HG03159 (cell line): ENCODE data around the gene STAU1.
"Not testable (repeated sequence)": the region's sequence is repeated elsewhere in the genome, so short reads cannot be mapped to it uniquely, and the experiment has no call there.

Experiments used
- ATAC-seq: cut with Tn5 transposase; IDR thresholded peaks from one replicate; pipeline ENCODE4 v1.9.1; 2021; ENCODE audit warnings: mild to moderate bottlenecking, moderate library complexity; ENCODE audit not compliant: unreplicated experiment

Gene STAU1

DNA sequence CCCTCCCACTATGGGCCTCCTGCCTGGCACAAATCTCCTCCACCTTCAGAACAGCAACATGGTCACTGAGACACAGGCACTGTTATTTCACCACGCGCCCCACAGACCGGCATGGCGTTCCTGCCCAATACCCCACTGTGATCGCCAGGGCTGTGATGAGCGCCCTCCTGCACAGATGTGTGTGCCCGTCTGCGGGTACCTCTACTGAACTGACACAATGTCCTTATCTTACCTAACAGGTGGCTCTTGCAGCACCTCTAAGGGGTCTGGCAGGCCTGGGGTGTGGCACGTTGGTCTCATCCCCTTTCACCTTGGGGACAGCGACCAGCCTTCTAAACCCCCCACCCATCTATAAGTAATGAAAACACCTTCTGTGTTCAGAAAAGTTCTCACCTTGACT is 64.2 kb downstream of the STAU1 start:
- no peak for ATAC-seq

- no peak for ATAC-seq
Observed at GRCh38 chr20:49122920-49123319, 65.2 kb downstream of the STAU1 start.

DNA sequence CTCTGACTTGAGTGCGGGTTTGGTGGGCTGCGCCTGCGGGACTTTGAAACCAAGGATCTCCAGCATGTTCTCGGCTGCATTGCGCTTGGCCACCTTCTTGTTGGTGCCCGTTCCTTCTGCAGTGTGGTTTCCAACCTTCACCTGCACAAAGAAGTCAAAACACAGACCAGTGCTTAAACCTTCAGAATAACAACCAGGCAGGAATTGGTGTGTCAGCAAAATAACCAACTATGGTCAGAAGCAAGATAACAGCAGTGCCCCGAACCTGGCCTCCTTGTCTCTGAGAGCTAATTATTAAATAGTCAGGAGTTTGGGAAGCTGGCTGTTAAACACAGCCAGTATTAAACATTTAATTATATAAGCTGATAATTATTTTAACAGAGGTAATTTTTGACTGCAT is 68.1 kb downstream of the STAU1 start:
- no peak for ATAC-seq

GRCh38 chr20:49118307-49118706 is 69.8 kb downstream of the STAU1 start:
- ATAC-seq, result no peak

GRCh38 chr20:49115564-49115963 is 72.6 kb downstream of the STAU1 start:
- no peak for ATAC-seq

DNA sequence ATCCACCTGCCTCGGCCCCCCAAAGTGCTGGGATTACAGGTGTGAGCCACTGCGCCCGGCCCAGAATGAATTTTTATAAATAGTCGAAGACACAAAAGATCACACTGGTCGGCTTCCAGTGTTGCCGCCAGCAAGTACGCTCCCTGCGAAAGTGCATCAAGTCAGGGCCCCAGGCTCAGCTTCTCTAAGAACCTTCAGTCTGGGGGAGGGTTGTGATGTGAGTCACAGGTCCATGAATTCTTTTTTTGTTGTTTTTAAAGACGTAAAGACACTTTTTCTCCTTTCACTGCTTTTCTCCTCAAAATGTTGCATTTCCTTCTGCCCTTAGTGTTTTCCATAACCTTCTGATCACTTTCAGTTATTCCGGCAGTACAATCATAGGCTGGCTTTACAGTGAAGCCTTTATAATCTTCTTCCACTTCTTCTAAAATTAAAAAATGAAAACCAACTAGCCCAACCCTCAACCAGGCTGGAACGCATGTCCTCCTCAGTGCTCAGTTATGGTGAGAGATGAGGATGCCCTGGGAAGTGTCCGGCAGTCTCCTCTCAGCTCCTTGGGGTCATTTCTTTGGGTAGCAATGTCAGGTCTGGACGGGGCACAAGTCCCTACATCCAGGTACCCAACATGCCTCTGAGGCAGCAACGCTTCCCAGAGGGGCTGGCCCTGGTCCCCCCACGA is 75.4 kb downstream of the STAU1 start:
- ATAC-seq, result no peak

DNA sequence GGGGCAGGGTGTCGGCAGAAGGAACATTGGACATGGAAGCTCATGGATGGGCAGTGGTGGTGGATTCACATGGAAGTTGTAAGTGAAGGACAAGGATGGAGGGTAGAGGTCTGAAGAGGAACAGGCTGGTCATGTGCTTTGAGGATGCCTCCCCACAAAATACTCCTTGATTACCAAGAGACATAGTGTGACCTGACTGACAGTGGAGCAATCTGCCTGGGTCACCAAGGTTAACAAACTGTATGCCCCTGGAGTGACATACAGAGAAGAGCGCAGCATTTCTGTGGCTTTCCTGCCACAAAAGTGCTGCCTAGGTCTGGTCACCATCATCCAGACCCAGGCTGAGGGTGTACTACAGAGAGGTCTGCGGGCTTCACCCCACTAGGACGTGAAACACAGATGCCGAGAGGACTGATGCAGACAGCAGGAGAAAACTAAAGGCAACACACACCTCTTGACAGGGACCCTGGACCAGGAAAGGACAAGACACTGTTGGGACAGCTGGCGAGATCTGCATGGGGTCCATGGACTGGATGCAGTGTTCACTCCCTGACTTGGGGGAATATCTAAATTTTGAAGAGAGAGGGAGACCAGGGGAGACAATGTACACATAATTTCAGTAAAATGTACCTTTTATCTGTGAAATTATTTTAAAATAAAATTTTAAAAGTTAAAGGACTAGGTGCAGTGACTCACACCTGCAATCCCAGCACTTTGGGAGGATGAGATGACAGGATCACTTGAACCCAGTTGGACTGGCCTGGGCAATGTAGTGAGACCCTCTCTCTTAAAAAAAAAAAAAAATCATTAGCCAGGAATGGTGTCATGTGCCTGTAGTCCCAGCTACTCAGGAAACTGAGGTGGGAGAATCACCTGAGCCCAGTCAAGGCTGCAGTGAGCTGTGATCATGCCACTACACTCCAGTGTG is 77.1 kb downstream of the STAU1 start:
- no peak for ATAC-seq

DNA sequence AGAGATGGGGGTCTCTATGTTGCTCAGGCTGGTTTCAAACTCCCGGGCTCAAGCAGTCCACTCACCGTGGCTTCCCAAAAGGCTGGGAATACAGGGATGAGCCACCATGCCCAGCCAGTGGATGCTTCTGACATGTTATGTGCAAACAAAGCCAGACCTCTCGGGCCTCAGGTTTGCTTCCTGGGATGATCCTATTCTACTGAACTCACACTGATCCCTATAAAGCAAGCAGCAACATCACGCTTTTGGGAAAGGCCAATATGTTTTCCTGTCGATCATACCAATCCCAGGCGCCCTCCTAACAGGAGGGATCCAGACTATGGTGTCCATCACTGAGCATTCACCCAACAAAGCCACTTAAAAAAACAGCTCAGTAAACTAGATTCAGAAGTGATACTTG is 81.8 kb downstream of the STAU1 start:
- ATAC-seq, result no peak

GRCh38 chr20:49104979-49105547 is 83.1 kb downstream of the STAU1 start:
- ATAC-seq, result not testable (repeated sequence)

DNA sequence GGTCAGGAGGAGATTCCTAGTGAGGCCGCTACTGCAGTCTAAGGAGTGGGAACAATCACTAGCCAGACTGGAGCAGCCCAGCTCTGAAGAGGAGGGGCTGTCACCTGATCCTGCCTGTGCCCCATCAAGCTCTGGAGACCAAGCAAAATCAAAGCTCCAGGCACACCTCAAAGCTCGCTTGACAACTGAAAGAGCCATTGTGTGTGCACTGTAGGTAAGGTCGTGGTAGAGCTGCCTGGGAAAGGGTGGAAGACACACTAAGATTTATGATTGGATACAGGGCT is 83.8 kb downstream of the STAU1 start:
- no peak for ATAC-seq

- ATAC-seq, result no peak
Observed at GRCh38 chr20:49103647-49104364, 84.3 kb downstream of the STAU1 start.

- ATAC-seq, result no peak
Observed at GRCh38 chr20:49103019-49103418, 85.1 kb downstream of the STAU1 start.

DNA sequence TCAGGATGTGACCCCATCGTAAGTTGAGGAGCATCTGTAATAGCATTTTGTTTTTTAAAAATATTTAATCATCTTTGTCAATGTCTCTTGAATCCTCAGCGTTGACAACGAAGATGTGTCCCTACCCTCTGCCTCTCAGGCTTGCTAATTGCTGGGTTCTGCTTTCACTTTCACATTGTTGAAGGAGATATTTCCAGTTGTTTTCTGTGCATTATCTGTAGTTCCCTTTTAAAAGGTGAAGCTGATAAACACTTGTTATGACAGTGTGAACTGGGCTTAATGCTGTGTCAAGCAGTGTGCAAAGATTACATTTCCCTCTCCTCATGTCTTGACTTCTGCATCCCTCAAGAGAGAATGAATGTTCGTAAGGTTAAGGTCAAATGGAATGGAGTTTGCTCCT is 87.2 kb downstream of the STAU1 start:
- no peak for ATAC-seq

DNA sequence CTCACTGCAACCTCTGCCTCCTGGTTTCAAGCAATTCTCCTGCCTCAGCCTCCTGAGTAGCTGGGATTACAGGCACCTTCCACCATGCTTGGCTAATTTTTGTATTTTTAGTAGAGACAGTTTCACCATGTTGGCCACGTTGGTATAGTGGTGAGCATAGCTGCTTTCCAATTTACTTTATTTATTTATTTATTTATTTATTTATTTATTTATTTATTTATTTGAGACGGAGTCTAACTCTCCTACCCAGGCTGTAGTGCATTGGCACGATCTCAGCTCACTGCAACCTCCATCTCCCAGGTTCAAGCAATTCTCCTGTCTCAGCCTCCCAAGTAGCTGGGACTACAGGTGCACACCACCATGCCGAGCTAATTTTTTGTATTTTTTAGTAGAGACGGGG is 87.8 kb downstream of the STAU1 start:
- not testable (repeated sequence) for ATAC-seq

DNA sequence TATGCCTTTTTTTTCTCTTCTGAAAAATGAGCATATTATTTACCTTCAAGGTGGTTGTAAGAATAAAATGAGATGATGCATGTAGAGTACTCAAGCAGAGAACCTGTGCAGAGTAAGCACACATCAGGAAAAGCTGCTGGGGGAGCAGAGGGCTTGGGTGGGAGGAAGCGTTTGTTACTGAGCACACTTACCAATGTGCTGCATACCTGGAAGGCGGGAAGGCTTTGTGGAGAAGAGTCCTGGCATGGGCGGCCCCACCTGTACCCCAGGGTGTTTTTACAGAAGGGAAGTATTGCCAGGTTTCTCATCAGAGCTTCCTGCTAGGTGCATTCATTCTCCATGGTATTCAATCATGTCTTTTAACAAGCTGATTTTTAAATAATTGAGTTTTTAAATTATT is 89.1 kb downstream of the STAU1 start:
- no peak for ATAC-seq

- no peak for ATAC-seq
Observed at GRCh38 chr20:49098136-49098535, 90.0 kb downstream of the STAU1 start.

GRCh38 chr20:49097159-49097558 is 91.0 kb downstream of the STAU1 start:
- ATAC-seq, result no peak

DNA sequence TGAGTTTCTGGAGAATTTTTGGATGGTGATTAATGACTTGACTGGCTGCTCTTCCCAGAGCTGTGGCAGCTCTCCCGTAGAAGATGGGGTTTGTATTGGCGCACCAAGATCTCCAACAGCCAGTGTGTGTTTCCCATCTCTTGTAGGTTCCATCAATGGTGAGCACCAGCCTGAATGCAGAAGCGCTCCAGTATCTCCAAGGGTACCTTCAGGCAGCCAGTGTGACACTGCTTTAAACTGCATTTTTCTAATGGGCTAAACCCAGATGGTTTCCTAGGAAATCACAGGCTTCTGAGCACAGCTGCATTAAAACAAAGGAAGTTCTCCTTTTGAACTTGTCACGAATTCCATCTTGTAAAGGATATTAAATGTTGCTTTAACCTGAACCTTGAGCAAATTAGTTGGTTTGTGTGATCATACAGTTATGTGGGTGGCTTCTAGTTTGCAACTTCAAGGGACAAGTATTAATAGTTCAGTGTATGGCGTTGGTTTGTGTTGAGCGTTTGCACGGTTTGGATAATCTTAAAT is 91.9 kb downstream of the STAU1 start:
- no peak for ATAC-seq

DNA sequence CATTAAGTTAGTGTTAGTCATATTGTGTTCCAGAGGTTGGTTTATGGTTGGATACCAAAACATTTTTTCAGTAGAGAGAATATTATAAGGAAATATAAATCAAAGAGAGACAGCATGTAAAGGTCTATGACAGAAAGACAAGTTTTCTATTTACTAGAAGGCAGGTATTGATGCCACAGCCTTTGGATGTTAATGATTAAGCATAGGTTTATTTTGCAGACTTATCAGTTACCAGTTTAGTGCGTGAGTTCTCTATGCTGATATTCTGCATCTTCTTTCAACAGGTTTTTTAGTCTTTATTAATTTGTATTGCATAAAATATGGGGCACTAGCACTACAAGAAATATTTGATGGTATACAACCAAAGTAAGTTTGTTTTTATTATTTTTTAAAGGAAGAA is 96.4 kb downstream of the STAU1 start:
- ATAC-seq, result no peak

GRCh38 chr20:49091104-49091503 is 97.0 kb downstream of the STAU1 start:
- no peak for ATAC-seq

DNA sequence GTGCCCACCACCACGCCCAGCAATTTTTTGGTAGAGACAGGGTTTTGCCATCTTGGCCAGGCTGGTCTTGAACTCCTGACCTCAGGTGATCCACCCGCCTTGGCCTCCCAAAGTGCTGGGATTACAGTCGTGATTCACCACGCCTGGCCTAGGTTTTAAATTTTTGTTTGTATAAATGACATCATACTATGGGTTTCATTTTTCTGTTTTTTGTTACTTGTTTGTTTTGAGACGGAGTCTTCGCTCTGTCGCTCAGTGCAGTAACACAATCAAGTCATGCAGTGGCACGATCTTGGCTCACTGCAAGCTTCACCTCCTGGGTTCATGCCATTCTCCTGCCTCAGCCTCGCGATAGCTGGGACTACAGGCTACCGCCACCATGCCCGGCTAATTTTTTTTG is 105.8 kb downstream of the STAU1 start:
- ATAC-seq, result not testable (repeated sequence)
